Inflammatory macrophage treated with lipopolysaccharide for 1 hour (primary cell): ENCODE data around the gene EFCAB8.
"Not testable (repeated sequence)": the region's sequence is repeated elsewhere in the genome, so short reads cannot be mapped to it uniquely, and the experiment has no call there.

Experiments used
- DNase-seq, 2 donors: peaks; one replicate each; pipeline ENCODE4 v3.0.0-alpha.2; 2020 to 2022

Gene EFCAB8

GRCh38 chr20:32889281-32889680 lies 30.6 kb downstream of the EFCAB8 start:
- DNase-seq: no peak

GRCh38 chr20:32891491-32891890 lies 32.8 kb downstream of the EFCAB8 start:
- DNase-seq: no peak

- DNase-seq: no peak
Observed at GRCh38 chr20:32891926-32892660, 33.4 kb downstream of the EFCAB8 start.

GRCh38 chr20:32893263-32894025 lies 34.7 kb downstream of the EFCAB8 start:
- no peak for DNase-seq

DNA sequence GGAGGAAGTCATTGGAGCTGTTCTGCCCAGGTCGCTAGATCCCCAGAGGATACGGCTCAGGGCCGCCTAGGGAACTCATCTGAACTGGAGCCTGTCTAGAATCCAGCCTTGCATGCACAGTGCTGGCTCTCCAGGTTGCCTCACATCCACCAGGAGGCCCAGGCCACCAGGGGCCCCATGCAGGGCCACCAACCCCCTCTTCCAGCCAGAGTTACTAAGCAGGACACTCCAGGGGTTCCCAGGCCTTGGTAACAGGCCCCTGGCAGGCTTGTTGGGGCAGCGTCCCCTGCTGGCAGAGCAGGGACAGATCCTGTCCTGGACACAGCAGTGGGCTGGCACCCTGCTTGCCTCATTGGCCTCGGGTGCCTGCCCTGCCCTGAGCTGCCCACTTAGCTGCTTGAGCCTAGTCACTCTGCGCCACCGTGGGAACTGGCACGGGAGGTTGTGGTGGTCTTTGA lies 35.3 kb downstream of the EFCAB8 start:
- no peak for DNase-seq

DNA sequence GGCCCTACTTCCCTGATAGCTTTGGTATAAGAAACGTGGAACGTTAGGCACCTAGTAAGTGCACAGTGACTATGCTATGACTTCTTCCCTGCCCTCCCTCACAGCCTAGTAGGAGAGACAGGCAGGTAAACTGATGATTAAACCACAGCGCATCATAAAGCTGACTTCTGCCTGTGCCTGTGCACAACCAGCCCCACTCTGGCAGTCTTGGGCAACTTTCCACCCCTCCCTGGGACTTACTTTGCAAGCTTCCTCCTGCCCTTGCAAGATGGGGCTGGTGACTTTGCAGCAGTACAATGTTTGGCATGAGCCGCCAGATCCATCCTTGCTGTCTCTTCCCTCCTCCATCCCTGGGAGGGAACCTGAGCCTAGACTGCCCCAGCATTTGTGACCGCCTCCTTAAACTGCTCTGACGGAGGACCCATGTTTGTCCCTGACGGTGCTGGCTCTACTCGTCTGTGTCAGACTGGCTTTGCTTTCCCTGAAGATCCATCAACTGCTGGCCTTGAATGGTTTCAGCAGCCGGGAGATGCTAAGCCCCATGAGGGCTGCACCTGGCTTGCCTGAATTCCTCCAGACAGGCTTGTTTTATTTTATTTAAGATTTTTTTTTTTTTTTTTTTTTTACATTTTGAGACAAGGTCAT lies 36.1 kb downstream of the EFCAB8 start:
- no peak for DNase-seq

- no peak for DNase-seq
Observed at GRCh38 chr20:32896521-32897280, 38.0 kb downstream of the EFCAB8 start.

DNA sequence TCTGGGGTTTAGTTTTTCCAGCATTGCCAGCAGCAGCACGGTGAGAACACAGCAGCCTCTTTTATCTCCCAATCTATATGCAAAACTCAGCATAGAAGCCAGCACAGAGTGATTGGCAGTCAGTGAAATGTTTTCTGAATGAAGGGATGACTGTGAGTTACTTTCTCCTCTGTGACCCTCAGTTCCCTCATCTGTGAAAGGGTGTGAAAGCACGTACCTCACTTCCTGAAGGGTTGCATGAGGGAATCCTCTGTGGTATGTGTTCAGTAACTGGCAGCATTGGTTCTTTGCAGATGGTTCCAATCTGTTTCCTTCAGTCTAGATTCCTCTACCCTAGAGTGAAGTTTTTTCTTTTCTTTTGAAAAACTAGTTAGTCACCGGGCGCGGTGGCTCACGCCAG lies 40.0 kb downstream of the EFCAB8 start:
- no peak for DNase-seq

DNA sequence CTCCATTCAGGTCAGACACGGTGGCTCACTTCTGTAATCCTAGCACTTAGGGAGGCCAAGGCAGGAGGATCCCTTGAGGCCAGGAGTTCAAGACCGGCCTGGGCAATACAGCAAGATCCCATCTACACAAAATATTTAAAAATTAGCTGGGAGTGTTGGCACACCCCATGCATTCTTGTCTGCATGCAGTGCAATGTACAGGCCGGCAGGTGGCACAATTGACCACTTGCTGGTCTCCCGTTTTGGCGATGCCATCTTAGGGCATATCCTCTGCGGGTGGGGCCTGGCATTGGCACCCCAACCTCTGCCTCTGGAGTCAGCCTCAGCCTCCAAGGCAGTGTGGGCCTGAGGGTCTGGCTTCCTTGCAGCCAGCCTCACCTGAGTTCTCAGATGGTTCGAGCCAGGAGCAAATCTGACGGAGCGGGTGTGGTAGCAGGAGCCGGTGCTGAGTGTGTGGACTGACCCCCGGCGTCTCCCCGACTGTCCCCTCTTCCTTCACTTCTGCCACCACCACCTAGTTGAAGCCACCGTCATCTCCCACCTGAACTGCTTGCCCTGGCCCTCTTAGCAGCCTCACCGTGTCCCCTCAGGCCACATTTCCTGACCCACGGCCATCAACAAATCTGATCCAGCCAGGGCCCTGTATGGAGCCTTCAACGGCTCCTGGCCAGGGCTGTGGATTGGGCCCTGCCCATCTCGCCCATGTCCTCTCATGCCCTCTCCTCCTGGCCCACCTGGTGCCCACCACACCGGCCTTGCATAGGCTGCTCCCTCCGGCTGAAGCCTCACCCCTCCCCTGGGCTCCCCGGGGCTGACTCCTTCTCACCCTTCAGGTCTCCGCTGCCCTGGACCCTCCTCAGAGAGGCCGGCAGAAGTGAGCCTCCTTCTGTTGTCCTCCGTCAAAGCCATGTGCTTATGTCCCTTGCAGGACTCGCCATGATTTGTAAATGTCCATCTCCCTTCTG lies 44.0 kb downstream of the EFCAB8 start:
- peak; percentile 24 to 66 for DNase-seq

- DNase-seq: no peak
Observed at GRCh38 chr20:32903666-32904175, 45.0 kb downstream of the EFCAB8 start.

- DNase-seq: not testable (repeated sequence)
Observed at GRCh38 chr20:32904678-32905077, 46.0 kb downstream of the EFCAB8 start.

DNA sequence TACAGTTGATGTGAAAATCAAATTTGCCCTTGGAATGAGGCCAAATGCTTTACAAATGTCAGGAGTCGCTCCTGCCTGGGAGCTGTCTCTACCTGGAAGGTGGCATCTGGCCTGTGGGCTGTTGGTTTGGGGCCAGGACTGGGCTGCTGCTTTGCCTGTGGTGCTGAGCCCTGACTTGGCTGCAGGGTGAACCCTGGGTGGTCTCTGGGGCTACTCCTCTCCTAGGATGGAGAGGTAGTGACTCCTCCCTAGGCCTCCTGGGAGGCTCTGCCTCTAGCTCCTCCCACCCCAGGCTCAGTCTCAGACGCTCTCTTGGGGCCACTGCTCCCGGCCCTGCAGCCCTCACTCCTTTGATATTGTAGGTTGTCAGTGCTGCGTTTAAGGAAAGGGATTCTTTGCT lies 47.5 kb downstream of the EFCAB8 start:
- DNase-seq: no peak

- DNase-seq: no peak
Observed at GRCh38 chr20:32906871-32907495, 48.3 kb downstream of the EFCAB8 start.

DNA sequence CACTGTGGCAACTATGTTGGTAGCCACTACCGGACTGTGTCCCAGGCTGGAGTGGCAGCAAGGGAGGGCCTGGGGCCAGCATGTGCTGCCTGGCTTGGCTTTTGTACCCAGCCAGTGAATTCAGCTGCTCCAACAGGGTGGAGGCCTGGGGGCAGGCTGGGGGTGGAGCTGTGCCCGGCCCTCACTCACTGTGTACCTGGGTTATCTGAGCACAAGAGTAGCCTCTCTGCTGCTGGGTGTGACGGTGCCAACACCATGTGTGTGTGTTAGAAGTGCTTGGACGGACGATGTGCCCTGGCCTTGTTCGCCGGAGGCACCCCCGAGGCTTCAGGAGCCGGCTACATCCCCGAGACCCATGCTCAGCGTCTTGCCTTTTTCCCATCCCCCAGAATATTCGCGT lies 49.2 kb downstream of the EFCAB8 start:
- no peak for DNase-seq

DNA sequence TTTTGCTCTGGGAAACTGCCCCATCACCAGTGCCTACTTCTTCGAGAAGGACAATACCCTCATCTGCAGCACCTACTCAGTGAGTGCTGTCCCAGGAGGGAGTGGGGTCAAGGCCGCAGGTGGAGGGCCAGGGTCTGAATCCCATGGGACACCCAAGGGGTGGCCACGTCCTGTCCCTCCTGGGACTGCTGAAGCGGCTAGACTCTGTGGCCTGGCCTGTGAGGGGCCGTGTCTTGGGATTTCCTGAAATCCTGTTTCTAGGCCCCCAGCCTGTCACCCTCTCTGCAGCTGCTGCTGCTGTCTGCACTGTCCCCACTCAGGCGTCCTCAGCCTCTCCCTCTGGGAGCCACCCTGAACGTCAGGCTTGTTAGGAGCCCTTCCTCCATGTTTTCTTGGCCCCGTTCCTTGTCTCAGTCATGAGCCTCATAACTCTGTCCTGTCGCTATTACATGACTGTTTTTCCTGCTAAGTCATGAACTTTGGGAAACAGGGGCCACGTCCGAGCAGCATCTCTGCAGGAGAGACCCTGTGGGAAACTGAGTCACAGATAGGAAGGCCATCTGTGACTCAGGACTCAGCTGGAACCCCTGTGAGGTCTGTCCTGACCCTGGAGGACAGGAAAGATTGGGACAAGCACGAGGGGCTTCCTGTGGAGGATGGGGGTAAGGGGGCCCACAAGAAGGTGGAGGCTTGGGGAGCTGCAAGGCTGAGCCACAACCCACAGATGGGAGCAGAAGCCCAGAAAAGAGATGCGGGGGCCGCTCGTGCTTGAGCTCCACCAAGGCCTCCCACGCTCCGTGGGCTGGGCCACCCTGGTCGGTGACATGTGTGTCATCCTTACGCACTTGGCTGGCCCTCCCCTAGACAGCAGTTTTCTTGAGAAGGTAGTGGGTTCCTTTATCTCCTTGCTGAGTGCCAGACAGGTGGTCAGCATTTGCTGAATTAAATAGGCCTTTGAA lies 49.9 kb downstream of the EFCAB8 start:
- DNase-seq: no peak

DNA sequence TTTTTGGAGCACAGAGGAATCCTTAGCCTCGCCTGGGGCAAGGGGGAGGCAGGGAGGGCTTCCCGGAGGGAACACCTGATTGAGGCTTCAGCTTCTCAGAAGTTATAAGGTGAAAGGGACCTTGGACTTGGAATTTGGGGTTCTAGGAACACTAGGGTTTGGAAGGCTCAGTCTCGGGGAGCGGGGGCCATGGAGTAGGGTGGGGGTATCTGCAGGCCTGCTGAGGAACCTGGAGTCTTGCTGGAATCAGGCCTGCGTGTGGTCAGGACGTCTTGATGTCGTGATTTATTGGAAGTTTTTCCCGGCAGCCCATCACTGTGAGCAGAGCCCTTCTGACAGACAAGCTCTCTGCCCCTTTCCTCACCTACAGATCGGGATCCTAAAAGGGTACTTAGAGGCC lies 50.7 kb downstream of the EFCAB8 start:
- no peak for DNase-seq

DNA sequence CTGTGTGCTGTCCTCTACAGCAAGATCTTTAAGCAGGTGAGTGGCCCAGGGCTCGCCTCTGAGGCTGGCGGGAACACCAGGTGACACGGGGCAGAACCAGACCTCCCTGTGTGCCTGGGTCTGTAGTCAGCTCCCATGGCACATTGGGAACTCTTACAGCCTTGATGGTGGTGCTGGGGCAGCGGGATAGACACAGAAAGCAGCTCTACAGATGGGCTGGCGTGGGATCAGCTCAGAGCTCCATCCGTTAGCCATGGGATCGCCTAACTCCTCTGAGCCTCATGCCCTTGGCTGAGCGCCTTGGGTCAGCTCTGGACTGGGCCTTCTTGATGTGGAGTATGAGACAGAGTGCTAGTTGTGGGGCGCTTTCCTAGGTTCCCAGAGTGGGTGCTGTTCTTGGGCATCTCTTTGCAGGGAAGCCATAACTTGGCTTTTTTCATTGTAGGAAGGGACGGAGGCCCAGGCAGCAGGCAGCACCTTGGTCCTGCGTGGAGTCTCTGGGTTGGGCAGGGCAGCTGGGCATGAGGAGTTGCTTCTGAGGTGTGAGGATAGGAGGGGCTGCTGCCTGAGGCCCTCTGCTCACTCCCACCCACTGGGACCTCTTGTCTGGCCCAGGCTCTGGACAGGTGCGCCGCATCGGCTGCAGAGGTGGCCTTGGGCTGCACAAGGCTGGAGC lies 51.3 kb downstream of the EFCAB8 start:
- no peak for DNase-seq

GRCh38 chr20:32911355-32911754 lies 52.6 kb downstream of the EFCAB8 start:
- no peak for DNase-seq

DNA sequence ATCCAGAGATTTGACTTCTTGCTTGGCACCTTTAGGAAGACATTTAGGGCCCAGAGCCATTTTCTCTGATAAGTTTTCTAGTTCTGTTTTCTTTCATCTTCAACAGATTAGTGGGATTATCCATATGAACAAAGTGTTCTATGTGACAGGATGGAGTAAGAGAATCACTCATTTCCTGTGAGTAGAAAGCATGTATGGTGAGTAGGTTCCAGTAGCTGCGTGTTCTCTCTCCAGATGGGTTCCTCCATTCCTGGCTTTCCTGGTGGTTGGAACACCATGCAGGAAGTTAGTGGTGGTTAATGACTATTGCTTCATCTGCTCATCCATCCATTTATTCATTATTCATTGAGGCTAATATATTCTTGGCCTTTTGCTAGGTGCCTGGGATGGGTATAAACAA lies 54.0 kb downstream of the EFCAB8 start:
- DNase-seq: no peak
